CD14-positive monocyte (primary cell): ENCODE data around the gene C10orf71. TPM values are rescaled to one million over a fixed set of nuclear protein-coding genes. Genes with fewer than 3 reads are reported as not detected.

ENCODE experiments used
- DNase-seq, 3 donors: peaks; one replicate each; pipeline ENCODE4 v3.0.0-alpha.2; 2011 to 2022
- H2AFZ ChIP-seq: 2 replicates; pipeline ENCODE4 v1.6.0; 2012; ENCODE audit warnings: mild to moderate bottlenecking, low read depth, low read length, inconsistent platforms; ENCODE audit not compliant: insufficient read depth, poor library complexity, severe bottlenecking
- H3K27ac ChIP-seq, 2 donors: 1 replicate in 1 of 2; 2 replicates in 1 of 2; pipeline ENCODE4 v1.5.1; 2012 to 2013; ENCODE audit warnings: low read length in 2 of 2, control low read depth in 1 of 2, inconsistent platforms in 1 of 2, low read depth in 1 of 2, mild to moderate bottlenecking in 1 of 2
- H3K27me3 ChIP-seq, 2 donors: one replicate each; pipeline versions ENCODE4 v1.6.0 to v1.6.1; 2011 to 2013; ENCODE audit warnings: low read length in 2 of 2; ENCODE audit not compliant: control insufficient read depth in 2 of 2, insufficient read depth in 2 of 2
- H3K36me3 ChIP-seq, 2 donors: replicated peaks in 1 of 2; 1 replicate in 1 of 2; 2 replicates in 1 of 2; pipeline versions ENCODE4 v1.5.1 to v1.6.1; 2012 to 2013; ENCODE audit warnings: low read length in 2 of 2, control low read depth in 1 of 2, inconsistent platforms in 1 of 2, mild to moderate bottlenecking in 1 of 2; ENCODE audit not compliant: insufficient read depth in 2 of 2, control insufficient read depth in 1 of 2
- H3K4me1 ChIP-seq, 2 donors: 1 replicate in 1 of 2; 2 replicates in 1 of 2; pipeline versions ENCODE4 v1.5.1 to v1.6.1; 2012 to 2013; ENCODE audit warnings: low read length in 2 of 2, control low read depth in 1 of 2, inconsistent platforms in 1 of 2, mild to moderate bottlenecking in 1 of 2, moderate library complexity in 1 of 2; ENCODE audit not compliant: insufficient read depth in 2 of 2, control insufficient read depth in 1 of 2
- H3K4me2 ChIP-seq: replicated peaks from 2 replicates; pipeline ENCODE3; 2012; ENCODE audit warnings: low read length, moderate library complexity, mild to moderate bottlenecking; ENCODE audit not compliant: poor library complexity, severe bottlenecking; ENCODE audit errors: extremely low read depth
- H3K4me3 ChIP-seq, 3 experiments: fragments of 200-600 bp in 1 of 3; sonication (generic) in 1 of 3; replicated peaks in 1 of 3; 1 replicate in 2 of 3; 2 replicates in 1 of 3; pipeline ENCODE4 v1.5.1; 2011 to 2013; ENCODE audit warnings: low read length in 3 of 3, mild to moderate bottlenecking in 3 of 3, control low read depth in 2 of 3, low read depth in 2 of 3, inconsistent platforms in 1 of 3, moderate library complexity in 1 of 3
- H3K79me2 ChIP-seq: 2 replicates; pipeline ENCODE4 v1.6.0; 2012; ENCODE audit warnings: mild to moderate bottlenecking, control low read depth, inconsistent platforms, low read length, moderate library complexity; ENCODE audit not compliant: insufficient read depth
- H3K9ac ChIP-seq: 2 replicates; pipeline ENCODE4 v1.6.0; 2017; ENCODE audit warnings: low read length, mild to moderate bottlenecking; ENCODE audit not compliant: insufficient read depth, poor library complexity, severe bottlenecking
- H3K9me3 ChIP-seq, 2 donors: replicated peaks in 1 of 2; 1 replicate in 1 of 2; 2 replicates in 1 of 2; pipeline versions ENCODE4 v1.5.1 to v1.6.1; 2012 to 2013; ENCODE audit warnings: low read length in 2 of 2, control low read depth in 1 of 2; ENCODE audit not compliant: control insufficient read depth in 1 of 2, insufficient read depth in 1 of 2
- H4K20me1 ChIP-seq: 2 replicates; pipeline ENCODE4 v1.6.0; 2012; ENCODE audit warnings: mild to moderate bottlenecking, low read length, control low read depth, moderate library complexity; ENCODE audit not compliant: insufficient read depth
- H3K27ac Mint-ChIP-seq, 7 donors: one replicate each; pipeline ENCODE4 v1.8.0; 2020; ENCODE audit warnings: mild to moderate bottlenecking in 7 of 7, mixed read lengths in 7 of 7, moderate library complexity in 6 of 7, inconsistent platforms in 2 of 7
- H3K27me3 Mint-ChIP-seq, 3 donors: one replicate each; pipeline ENCODE4 v1.8.0; 2021 to 2022; ENCODE audit warnings: low read depth in 3 of 3, mild to moderate bottlenecking in 3 of 3, mixed read lengths in 3 of 3, moderate library complexity in 3 of 3, inconsistent platforms in 1 of 3
- H3K36me3 Mint-ChIP-seq, 2 donors: one replicate each; pipeline ENCODE4 v1.8.0; 2020; ENCODE audit warnings: mixed read lengths in 2 of 2, inconsistent platforms in 1 of 2, mild to moderate bottlenecking in 1 of 2
- H3K4me1 Mint-ChIP-seq: one replicate; pipeline ENCODE4 v1.8.0; 2020; ENCODE audit warnings: mild to moderate bottlenecking, mixed read lengths
- H3K4me3 Mint-ChIP-seq, 2 donors: one replicate each; pipeline ENCODE4 v1.8.0; 2020; ENCODE audit warnings: mild to moderate bottlenecking in 2 of 2, mixed read lengths in 2 of 2, moderate library complexity in 1 of 2
- H3K9me3 Mint-ChIP-seq, 7 donors: one replicate each; pipeline ENCODE4 v1.8.0; 2020 to 2022; ENCODE audit warnings: mixed read lengths in 7 of 7, mild to moderate bottlenecking in 6 of 7, moderate library complexity in 6 of 7, inconsistent platforms in 2 of 7
- WGBS: methylation state at CpG from one replicate; pipeline ENCODE4 v1.1.5; 2013; ENCODE audit warnings: missing lambda C conversion rate; ENCODE audit not compliant: insufficient coverage; 5-methylcytosine and 5-hydroxymethylcytosine counted together
- intact Hi-C, 2 donors: fragments of 100-400 bp; cut with micrococcal nuclease; formaldehyde crosslinking; loops; one replicate each; pipeline versions ENCODE4 v1.15.0 to v1.15.1; 2023
- polyA plus RNA-seq, 3 donors: library from polyadenylated mRNA; depleted of rRNA in 1 of 3; unstranded in 2 of 3; stranded (reverse) in 1 of 3; fragments of 300-500 nt in 2 of 3; fragments of >200 nt in 1 of 3; fragmentation: Illumina TruSeq in 2 of 3; gene quantifications; 1 replicate in 2 of 3; 2 replicates in 1 of 3; pipeline ENCODE4 v1.2.3, GENCODE V29; 2012 to 2021
- TF ChIP-seq, protein P1 (sequence below): fragments of 200-600 bp; IDR thresholded peaks from one replicate; pipeline ENCODE4 v1.8.0; 2022; ENCODE audit warnings: antibody characterized with exemption, mild to moderate bottlenecking

Gene C10orf71
- polyA plus RNA-seq, 3 donors: not detected

DNA sequence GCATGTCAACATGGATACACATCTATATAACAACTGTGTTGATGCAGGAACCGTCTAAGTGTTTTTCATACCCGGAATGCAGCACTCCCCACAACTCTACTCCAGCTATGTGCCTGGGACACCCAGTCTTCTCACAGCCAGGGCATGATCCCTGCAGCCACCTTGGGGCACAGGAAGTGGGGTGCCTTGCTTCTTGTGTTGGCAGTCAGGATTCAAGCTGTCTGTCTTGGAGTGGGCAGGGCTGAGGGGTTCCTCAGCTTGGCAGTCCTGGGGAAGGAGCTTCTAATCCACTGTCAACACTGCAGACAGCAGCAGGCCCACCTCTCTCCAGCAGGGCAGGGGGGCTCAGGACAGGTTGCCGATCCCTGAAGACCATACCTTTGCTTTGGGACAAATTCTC, 55.6 kb downstream of the C10orf71 start:
- no peak overlapping the region for H2AFZ ChIP-seq
- no peak overlapping the region for H3K4me2 ChIP-seq
- peak in 1 of 3 donors; percentile 2 for DNase-seq
- no peak overlapping the region for H3K4me3 ChIP-seq
- Mint-ChIP-seq H3K27ac (no peak overlapping the region), H3K27me3 (peaks cover 0 to 4% (median 1%) of the 10 kb centered on the region in 3 donors), H3K4me1 (peaks cover 33% of the 10 kb centered on the region), H3K4me3 (no peak overlapping the region), H3K36me3 (peaks cover 0 to 6% of the 10 kb centered on the region in 2 donors), H3K9me3 (peaks cover 6 to 15% (median 10%) of the 10 kb centered on the region in 7 donors)
- peaks cover 14 to 27% of the 10 kb centered on the region in 2 donors for H3K4me1 ChIP-seq
- H3K36me3 ChIP-seq: no peaks in the 10 kb centered on the region
- TF ChIP-seq, protein P1, sequence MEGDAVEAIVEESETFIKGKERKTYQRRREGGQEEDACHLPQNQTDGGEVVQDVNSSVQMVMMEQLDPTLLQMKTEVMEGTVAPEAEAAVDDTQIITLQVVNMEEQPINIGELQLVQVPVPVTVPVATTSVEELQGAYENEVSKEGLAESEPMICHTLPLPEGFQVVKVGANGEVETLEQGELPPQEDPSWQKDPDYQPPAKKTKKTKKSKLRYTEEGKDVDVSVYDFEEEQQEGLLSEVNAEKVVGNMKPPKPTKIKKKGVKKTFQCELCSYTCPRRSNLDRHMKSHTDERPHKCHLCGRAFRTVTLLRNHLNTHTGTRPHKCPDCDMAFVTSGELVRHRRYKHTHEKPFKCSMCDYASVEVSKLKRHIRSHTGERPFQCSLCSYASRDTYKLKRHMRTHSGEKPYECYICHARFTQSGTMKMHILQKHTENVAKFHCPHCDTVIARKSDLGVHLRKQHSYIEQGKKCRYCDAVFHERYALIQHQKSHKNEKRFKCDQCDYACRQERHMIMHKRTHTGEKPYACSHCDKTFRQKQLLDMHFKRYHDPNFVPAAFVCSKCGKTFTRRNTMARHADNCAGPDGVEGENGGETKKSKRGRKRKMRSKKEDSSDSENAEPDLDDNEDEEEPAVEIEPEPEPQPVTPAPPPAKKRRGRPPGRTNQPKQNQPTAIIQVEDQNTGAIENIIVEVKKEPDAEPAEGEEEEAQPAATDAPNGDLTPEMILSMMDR: no peak
- no peak overlapping the region for H3K9ac ChIP-seq
- intact Hi-C loops: no loop called here
- H4K20me1 ChIP-seq: no peaks in the 10 kb centered on the region
- H3K27ac ChIP-seq: no peak overlapping the region
- 72% methylated on average over 2 of the region's 3 CpGs for WGBS
- no peaks in the 10 kb centered on the region for H3K79me2 ChIP-seq
- H3K9me3 ChIP-seq: peaks cover 6 to 11% of the 10 kb centered on the region in 2 donors
- no peaks in the 10 kb centered on the region for H3K27me3 ChIP-seq

DNA sequence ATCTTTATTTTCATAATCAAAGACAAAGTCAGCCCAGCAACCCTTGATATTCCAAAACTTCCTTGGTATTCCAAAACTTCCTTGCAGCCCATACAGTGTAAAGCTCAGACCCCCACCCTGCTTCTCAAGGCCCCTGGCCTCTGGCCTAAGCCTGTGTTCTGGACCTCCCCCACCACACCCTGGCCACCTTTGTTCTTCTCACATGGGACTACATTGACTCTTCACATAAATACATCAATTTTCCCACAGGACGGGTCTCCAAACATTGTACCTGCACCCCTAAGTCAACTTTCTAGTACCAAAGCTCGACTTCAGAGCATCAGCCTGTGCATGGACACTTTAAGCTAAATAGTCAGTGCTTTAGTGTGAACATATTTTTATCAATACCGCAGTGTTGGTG, 56.3 kb downstream of the C10orf71 start:
- Mint-ChIP-seq H3K4me3 (no peak overlapping the region), H3K4me1 (peaks cover 40% of the 10 kb centered on the region), H3K36me3 (peaks cover 0 to 3% of the 10 kb centered on the region in 2 donors), H3K9me3 (peaks cover 2 to 9% (median 4%) of the 10 kb centered on the region in 7 donors), H3K27me3 (peaks cover 0 to 4% (median 1%) of the 10 kb centered on the region in 3 donors), H3K27ac (no peak overlapping the region)
- intact Hi-C loops: no loop called here
- Histone ChIP-seq H4K20me1 (no peaks in the 10 kb centered on the region), H3K4me2 (no peak overlapping the region), H3K27ac (no peak overlapping the region), H2AFZ (no peak overlapping the region), H3K4me1 (peaks cover 21 to 33% of the 10 kb centered on the region in 2 donors), H3K27me3 (no peaks in the 10 kb centered on the region), H3K4me3 (no peak overlapping the region), H3K9me3 (peaks cover 2 to 5% of the 10 kb centered on the region in 2 donors), H3K9ac (no peak overlapping the region), H3K79me2 (no peaks in the 10 kb centered on the region), H3K36me3 (no peaks in the 10 kb centered on the region)
- DNase-seq: no peak
- TF ChIP-seq, protein P1: no peak
- 83% methylated on average over 1 of the region's 3 CpGs for WGBS
